Stimulated activated CD4-positive, alpha-beta T cell treated with anti-CD3 and anti-CD28 coated beads, Interleukin-1b, Interleukin-23, amount 100 ng/mL, for 4 hours (primary cell): Measurements from ENCODE around the gene WNT9A.
"Not testable (repeated sequence)": the region's sequence is repeated elsewhere in the genome, so short reads cannot be mapped to it uniquely, and the experiment has no call there.

Experiments used
- DNase-seq, 2 donors: peaks; one replicate each; pipeline ENCODE4 v3.0.0-alpha.2; 2020; ENCODE audit warnings: low read depth in 2 of 2

WNT9A gene

GRCh38 chr1:227947676-227948492, at the start of gene WNT9A:
Gene WNT9A (minus strand): TSS chr1:227947932. CDS start chr1:227947887, 45 bp downstream.
- no peak for DNase-seq

DNA sequence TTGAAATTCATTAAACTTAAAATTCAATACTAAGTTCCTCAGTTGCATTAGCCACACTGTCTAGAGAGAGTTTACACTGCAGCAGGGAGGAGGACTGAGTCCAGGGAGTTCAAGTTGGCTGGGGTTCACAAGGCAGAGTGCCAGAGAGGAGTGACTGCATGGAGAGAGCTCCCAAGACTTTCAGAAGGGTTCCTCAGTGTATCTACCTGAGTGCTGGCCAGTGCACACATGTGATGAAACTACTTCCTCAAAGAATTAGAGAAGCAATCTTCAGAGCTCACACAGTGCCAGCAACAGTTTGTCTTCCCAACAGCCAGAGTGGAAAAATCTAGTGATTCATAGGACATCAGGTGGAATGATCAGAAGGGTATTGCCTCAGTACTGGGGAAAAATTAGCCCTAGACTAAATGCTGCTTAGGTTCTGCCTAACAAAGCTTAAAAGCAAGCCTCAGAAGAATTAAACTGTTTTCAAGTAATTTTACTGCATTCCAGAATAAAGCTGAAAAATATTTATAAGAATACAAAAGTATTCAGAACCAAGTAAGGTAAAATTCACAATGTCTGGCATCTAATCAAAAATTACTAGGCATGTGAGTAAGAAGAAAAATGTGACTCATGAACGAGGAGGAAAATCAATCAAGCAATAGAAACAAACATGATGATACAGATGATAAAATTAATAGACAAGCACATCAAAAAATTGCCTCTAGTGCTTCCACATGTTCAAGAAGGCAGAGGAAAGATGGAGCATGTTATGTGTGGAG, 48.6 kb upstream of the WNT9A start:
- DNase-seq, result no peak

GRCh38 chr1:227994632-227995300, 47.0 kb upstream of the WNT9A start:
- no peak for DNase-seq

GRCh38 chr1:227987181-227987580, 39.4 kb upstream of the WNT9A start:
- DNase-seq, result no peak

DNA sequence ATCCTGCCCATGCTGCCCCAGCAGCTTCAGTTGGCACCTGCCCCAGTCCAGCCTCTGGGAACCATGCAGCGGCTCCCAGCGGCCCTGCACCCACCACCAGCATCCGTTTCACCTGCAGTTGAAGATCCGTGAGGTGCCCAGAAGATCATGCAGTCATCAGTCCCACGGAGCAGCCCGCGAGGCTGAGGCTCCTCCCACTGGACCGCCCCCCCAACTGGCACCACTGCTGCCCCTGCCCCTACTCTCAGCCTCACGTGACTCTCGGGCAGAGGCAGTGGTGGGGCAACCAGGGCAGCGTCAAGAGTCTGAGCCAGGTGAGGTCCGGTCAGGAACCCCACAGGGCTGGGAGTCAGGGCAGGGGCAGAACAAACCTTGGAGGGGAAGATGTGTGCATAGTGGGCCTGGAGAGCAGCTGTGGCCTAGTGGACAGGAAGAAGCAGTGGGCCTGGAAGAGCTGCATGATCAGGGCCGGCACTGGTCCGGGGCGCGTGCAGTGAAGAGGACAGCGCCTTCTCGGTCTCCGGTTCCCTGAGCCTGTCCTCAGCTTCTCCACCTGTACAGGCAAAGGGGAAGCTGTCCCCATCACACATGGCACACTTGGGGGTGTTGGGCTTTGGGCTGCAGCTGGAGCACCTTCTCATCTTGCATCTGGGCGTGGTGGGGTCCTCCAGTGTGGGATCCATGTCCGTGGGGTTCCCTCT, 28.0 kb upstream of the WNT9A start:
- not testable (repeated sequence) for DNase-seq

DNA sequence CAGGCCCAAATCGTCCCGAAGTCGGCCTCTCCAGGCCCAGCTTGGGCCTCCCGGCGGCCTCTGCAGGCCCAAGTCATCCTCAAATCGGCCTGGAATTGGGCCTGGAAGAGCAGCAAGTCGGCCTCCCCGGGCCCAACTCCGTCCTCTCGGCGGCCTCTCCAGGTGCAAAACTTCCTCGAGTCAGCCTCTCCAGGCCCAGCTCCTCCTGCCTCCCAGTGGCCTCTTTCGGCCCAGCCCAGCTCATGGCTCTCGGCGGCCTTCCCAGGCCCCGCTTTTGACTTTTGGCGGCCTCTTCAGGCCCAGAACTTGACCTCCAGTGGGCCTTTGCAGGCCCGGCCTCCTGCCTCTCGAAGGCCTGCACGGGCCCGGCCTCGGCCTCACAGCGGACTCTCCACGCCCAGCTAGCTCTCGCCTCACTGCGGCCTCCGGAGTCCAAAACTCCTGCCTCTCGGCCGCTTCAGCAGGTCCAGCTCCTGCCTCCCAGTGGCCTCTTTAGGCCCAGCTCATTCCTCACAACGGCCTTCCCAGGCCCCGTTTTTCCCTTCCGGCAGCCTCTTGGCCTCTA, 26.1 kb upstream of the WNT9A start:
- not testable (repeated sequence) for DNase-seq

DNA sequence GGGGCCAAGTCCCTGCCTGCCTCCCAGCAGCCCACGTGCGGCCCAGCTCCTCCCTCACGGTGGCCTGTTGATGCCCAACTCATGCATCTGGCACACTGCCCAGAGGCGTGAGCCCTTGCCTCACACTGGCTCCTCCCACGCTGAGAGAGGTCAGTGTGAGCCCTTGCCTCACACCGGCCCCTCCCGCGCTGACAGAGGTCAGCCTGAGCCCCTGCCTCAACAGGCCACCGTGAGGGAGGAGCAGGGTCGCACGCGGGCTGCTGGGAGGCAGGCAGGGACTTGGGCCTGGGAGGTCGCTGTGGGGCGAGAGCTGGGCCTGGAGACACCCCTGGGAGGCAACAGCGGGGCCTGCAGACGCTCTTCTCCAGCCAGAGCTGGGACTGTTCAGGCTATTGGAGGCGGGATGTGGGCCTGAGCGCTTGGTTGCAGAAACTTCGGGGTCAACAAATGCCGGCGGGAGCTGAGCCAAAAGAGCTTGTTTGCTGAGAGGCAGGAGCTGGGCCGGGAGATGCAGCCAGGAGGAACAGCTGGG, 25.2 kb upstream of the WNT9A start:
- not testable (repeated sequence) for DNase-seq

- DNase-seq, result not testable (repeated sequence)
These were observed 24.5 kb upstream of the WNT9A start for GRCh38 chr1:227972283-227972679.

- DNase-seq, result not testable (repeated sequence)
These were observed 24.0 kb upstream of the WNT9A start for GRCh38 chr1:227971643-227972282.

DNA sequence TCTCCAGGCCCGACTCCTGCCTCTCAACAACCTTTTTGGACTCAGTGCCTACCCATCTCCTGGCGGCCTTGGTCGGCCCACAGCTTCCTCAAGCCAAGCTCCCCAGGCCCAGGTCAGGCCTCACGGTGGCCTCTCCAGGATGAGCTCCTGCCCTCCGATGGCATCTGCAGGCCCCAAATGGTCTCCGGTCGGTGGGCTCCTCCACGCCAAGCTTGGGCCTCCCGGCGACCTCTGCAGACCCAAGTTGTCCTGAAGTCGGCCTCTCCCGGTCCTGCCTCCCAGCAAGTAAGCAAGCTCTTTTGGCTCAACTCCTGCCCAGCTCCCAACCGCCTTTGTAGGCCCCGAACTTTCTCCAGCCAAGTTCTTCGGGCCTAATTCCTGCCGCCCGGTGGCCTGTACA, 23.5 kb upstream of the WNT9A start:
- not testable (repeated sequence) for DNase-seq

DNA sequence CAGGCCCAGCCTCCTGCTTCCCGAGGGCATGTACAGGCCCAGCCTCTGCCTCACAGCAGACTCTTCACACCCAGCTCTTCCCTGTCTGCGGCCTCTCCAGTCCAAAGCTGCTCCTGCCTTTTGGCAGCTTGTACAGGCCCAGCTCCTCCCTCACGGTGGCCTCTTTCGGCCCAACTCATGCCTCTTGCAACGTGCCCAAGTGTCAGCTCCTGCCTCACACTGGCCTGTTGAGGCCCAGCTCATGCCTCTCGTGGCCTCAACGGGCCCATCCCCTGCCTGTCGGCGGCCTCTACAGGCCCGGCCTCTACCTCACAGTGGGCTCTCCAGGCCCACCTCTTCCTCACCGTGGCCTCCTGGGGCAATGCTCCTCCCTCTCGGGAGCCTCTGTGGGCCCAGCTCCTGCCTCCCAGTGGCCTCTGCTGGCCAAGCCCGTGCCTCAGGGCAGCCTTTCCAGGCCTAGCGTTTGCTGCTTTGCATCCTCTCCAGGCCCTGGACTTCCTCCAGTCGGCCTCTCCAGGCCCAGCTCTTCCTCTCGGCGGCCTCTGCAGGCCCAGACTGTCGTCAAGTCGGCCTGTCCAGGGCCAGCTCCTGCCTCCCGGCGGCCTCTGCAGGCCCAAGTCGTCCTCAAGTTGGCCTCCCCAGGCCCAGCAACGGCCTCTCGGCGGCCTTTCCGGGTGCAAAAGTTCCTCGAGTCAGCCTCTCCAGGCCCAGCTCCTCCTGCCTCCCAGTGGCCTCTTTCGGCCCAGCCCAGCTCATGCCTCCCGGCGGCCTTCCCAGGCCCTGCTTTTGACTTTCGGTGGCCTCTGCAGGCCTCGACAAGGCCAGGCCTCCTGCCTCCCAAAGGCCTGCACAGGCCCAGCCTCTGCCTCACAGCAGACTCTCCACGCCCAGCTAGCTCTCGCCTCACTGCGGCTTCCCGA, 22.6 kb upstream of the WNT9A start:
- DNase-seq, result not testable (repeated sequence)

DNA sequence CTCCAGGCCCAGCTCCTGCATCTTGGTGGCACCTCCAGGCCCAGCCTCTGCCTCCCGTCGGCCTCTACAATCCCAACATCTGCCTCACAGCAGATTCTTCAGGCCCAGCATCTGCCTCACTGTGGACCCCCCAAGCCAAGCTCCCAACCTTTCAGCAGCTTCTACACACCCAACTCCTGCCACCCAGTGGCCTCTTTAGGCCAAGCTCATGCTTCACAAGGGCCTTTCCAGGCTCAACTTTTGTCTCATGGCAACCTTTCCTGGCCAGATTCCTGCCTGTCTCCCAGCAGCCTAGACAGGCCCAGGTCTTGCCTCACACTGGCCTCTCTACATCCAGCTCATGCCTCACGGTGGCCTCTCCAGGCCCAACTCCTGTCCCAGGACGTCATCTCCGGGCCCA, 20.1 kb upstream of the WNT9A start:
- not testable (repeated sequence) for DNase-seq

- not testable (repeated sequence) for DNase-seq
These were observed 19.0 kb upstream of the WNT9A start for GRCh38 chr1:227966733-227967132.

DNA sequence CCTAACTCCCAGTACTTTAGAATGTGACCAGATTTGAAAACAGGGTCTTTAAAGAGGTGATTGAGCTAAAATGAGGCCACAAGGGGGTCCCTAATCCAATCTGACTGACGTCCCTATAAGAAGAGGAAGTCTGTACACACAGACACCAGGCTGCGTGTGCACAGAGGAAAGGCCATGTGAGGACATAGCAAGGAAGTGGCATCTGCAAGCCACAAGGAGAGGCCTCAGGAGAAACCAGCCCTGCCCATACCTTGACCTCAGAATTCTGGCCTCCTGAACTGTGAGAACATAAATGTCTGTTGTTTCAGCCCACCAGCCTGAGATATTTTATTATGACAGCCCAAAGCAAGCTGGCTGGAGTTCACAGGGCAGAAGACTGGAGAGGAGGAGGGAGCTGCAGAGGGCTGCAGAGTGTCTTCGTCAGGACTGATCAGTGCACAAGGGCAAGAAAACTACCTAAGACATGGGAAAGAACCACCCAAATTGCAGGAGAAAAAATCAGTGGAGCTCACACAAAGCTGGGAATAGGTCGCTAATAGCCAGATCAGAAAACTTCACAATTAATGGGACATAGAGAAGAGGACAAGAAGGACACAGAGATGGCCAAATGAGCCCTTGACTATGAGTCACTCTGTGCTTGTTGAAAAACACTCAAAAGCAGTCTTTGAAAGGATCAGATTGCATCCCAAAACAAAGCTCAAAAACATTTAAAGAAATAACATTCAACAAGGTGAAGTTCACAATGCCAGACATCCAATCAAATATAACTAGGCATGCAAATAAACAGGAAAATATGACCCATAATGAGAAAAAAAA, 14.1 kb upstream of the WNT9A start:
- no peak for DNase-seq

DNA sequence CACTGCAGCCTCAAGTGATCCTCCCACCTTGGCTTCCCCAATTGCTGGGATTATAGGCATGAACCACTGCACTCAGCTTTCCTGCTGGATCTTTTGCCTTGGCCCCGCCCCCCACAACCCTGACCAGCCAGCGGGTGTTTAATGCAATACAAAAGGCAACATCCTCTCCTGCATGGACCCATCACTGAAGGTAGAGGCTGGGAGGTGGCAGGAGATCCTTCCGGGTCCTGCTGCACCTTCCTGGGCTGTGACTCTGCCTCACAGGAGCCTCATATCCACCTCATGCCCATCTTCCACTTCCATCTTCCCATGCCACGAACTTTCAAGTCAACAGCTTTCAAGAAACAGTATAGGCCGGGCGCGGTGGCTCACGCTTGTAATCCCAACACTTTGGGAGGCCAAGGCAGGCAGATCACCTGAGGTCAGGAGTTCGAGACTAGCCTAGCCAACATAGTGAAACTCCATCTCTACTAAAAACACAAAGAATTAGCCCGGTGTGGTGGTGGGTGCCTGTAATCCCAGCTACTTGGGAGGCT, 11.7 kb upstream of the WNT9A start:
- no peak for DNase-seq

GRCh38 chr1:227958617-227959324, 11.0 kb upstream of the WNT9A start:
- no peak for DNase-seq

- no peak for DNase-seq
These were observed 8.1 kb upstream of the WNT9A start for GRCh38 chr1:227955808-227956207.
